A673 (cell line): ENCODE measurements around the gene MRPL18. TPM values are rescaled to one million over a fixed set of nuclear protein-coding genes. Genes with fewer than 3 reads are reported as not detected.

ENCODE experiments used
- BruUV-seq: library from RNA; stranded (reverse); fragments of 400-500 nt; replicated peaks from 2 replicates; lab custom pipeline; 2021; lab: Mats Ljungman, UMichigan
- CTCF ChIA-PET: fragments of 300-600 bp; sonication (Branson Sonifier 250); formaldehyde crosslinking; loops from one replicate; lab custom pipeline; 2022; ENCODE audit warnings: antibody characterized with exemption; lab: Charles Lee
- POLR2A ChIA-PET: fragments of 300-600 bp; sonication (Branson Sonifier 250); formaldehyde crosslinking; loops from one replicate; lab custom pipeline; 2022; ENCODE audit warnings: antibody characterized with exemption; ENCODE audit not compliant: low non-redundant PET; lab: Charles Lee
- DNase-seq: peaks from one replicate; pipeline ENCODE4 v3.0.0-alpha.2; 2015; ENCODE audit warnings: low spot score
- H3K27ac ChIP-seq: fragments of 200-600 bp; sonication (generic); 2 replicates; pipeline ENCODE4 v1.5.1; 2016; ENCODE audit warnings: mixed run types, low read depth, mild to moderate bottlenecking, mixed read lengths, antibody characterized with exemption, low read length; ENCODE audit not compliant: poor library complexity, severe bottlenecking
- H3K27me3 ChIP-seq: fragments of 200-600 bp; sonication (generic); replicated peaks from 2 replicates; pipeline ENCODE4 v1.6.1; 2017; ENCODE audit warnings: mixed run types, low read depth, mild to moderate bottlenecking, mixed read lengths, antibody characterized with exemption, low read length; ENCODE audit not compliant: insufficient read depth, poor library complexity
- H3K36me3 ChIP-seq: fragments of 200-600 bp; sonication (generic); 2 replicates; pipeline ENCODE4 v1.6.1; 2016; ENCODE audit warnings: mixed run types, mild to moderate bottlenecking, mixed read lengths, antibody characterized with exemption, low read length; ENCODE audit not compliant: insufficient read depth, poor library complexity, severe bottlenecking
- H3K4me1 ChIP-seq: fragments of 200-600 bp; sonication (generic); 2 replicates; pipeline ENCODE4 v1.6.1; 2017; ENCODE audit warnings: mixed run types, mild to moderate bottlenecking, mixed read lengths, antibody characterized with exemption, low read length; ENCODE audit not compliant: insufficient read depth, poor library complexity, severe bottlenecking
- H3K4me3 ChIP-seq: fragments of 200-600 bp; sonication (generic); 2 replicates; pipeline ENCODE4 v1.5.1; 2016; ENCODE audit warnings: low read depth, mixed run types, mild to moderate bottlenecking, mixed read lengths, low read length; ENCODE audit not compliant: poor library complexity, severe bottlenecking
- H3K9me3 ChIP-seq: fragments of 200-600 bp; sonication (generic); 2 replicates; pipeline ENCODE4 v1.6.1; 2016; ENCODE audit warnings: mixed run types, low read depth, mild to moderate bottlenecking, mixed read lengths, antibody characterized with exemption, low read length; ENCODE audit not compliant: poor library complexity, severe bottlenecking
- EZH2 ChIP-seq: fragments of 200-600 bp; sonication (generic); IDR thresholded peaks from 2 replicates; pipeline ENCODE4 v1.6.1; 2017; ENCODE audit warnings: borderline replicate concordance, low read depth, mild to moderate bottlenecking, mixed read lengths, antibody characterized with exemption, low read length; ENCODE audit not compliant: poor library complexity, severe bottlenecking
- intact Hi-C: fragments of 100-400 bp; cut with micrococcal nuclease; formaldehyde crosslinking; loops from one replicate; pipeline ENCODE4 v1.10.0; 2022; ENCODE audit not compliant: unreplicated experiment
- total RNA-seq: library from RNA; stranded (reverse); gene quantifications from 2 replicates; pipeline ENCODE4 v1.2.3, GENCODE V29; 2021
- TF ChIP-seq, protein P1 (sequence below): fragments of 300-800, 200-600 bp; sonication (generic); conservative IDR thresholded peaks from 2 replicates; pipeline ENCODE4 v1.5.1; 2017; ENCODE audit warnings: low read depth, mild to moderate bottlenecking, antibody characterized with exemption, low read length, moderate library complexity, mixed read lengths

MRPL18 gene
- total RNA-seq, 1 experiment from 2014 or later = 94.6 TPM

DNA sequence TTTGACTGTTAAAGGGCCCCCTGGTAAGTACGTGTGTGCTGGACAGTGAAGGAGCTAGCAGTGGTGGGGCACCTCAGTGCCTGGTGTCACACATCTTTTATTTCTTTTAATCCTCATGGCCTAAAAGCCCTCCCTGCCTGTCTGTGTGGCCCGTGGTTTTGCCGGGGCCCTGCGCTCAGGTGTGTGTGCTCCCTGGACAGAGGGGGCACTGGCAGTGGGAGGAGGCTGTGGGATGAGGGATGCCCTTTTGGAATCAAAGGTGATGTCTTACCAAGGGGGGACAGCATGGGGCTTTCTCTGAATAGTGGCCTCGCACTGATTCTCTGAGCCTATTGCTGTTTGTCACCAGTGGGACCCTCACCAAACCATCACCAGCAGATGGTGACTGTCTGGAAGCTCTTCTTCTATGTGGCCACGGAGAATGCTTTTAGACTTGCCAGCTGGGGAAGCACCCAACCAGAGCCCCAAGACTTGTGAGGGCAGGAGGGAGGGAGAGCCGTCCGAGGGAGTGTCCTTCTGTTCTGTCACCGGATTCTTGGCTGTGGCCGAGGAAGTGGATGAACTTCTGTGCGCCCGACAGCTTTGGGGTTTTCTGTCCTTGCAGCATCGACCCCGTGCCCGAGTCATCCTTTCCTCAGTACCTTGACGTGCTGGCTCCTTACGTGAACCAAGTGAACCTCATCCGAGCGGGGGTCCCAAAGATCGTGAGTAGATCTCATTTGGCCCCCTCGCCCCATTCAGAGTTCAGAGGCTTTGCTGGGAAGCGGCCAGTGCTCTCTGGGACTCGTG is 27.9 kb downstream of the MRPL18 start:
- H3K9me3 ChIP-seq = no peaks in the 10 kb centered on the region
- no peak overlapping the region for H3K4me3 ChIP-seq
- H3K4me1 ChIP-seq = no peaks in the 10 kb centered on the region
- intact Hi-C loops = no loop called here
- TF ChIP-seq, protein P1, sequence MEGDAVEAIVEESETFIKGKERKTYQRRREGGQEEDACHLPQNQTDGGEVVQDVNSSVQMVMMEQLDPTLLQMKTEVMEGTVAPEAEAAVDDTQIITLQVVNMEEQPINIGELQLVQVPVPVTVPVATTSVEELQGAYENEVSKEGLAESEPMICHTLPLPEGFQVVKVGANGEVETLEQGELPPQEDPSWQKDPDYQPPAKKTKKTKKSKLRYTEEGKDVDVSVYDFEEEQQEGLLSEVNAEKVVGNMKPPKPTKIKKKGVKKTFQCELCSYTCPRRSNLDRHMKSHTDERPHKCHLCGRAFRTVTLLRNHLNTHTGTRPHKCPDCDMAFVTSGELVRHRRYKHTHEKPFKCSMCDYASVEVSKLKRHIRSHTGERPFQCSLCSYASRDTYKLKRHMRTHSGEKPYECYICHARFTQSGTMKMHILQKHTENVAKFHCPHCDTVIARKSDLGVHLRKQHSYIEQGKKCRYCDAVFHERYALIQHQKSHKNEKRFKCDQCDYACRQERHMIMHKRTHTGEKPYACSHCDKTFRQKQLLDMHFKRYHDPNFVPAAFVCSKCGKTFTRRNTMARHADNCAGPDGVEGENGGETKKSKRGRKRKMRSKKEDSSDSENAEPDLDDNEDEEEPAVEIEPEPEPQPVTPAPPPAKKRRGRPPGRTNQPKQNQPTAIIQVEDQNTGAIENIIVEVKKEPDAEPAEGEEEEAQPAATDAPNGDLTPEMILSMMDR = no peak
- no peak for TF ChIP-seq EZH2
- ChIA-PET CTCF (no interaction called here), POLR2A (no interaction called here)
- no peaks in the 10 kb centered on the region for H3K27me3 ChIP-seq
- no peak overlapping the region for H3K27ac ChIP-seq
- no peaks in the 10 kb centered on the region for H3K36me3 ChIP-seq
- DNase-seq = no peak
- BruUV-seq = no TSS peak

DNA sequence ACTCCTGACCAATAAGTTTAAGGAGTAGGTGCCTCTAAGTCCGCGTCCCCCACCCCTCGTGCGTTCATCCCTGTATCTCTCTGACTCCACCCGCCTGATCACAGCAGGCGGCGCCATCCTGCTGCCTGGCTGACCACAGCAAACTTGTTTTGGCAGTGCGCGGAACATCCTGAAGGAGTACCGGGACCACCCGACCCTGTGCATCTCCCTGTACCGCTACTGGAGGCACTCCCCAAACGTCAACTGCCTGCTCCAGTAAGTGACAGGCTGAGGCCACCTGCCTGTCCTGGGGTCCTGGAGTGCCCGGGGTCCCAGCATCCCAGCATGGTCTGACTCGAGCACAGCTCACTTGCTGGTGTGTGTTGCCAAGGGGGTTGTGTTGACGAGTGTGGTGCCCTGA is 28.8 kb downstream of the MRPL18 start:
- H3K9me3 ChIP-seq = no peaks in the 10 kb centered on the region
- H3K27ac ChIP-seq = no peak overlapping the region
- DNase-seq = no peak
- ChIA-PET CTCF (no interaction called here), POLR2A (no interaction called here)
- BruUV-seq = no TSS peak
- H3K27me3 ChIP-seq = no peaks in the 10 kb centered on the region
- intact Hi-C loops = no loop called here
- H3K4me3 ChIP-seq = no peak overlapping the region
- TF ChIP-seq EZH2 = no peak
- TF ChIP-seq, protein P1 = no peak
- H3K4me1 ChIP-seq = no peaks in the 10 kb centered on the region
- H3K36me3 ChIP-seq = no peaks in the 10 kb centered on the region

DNA sequence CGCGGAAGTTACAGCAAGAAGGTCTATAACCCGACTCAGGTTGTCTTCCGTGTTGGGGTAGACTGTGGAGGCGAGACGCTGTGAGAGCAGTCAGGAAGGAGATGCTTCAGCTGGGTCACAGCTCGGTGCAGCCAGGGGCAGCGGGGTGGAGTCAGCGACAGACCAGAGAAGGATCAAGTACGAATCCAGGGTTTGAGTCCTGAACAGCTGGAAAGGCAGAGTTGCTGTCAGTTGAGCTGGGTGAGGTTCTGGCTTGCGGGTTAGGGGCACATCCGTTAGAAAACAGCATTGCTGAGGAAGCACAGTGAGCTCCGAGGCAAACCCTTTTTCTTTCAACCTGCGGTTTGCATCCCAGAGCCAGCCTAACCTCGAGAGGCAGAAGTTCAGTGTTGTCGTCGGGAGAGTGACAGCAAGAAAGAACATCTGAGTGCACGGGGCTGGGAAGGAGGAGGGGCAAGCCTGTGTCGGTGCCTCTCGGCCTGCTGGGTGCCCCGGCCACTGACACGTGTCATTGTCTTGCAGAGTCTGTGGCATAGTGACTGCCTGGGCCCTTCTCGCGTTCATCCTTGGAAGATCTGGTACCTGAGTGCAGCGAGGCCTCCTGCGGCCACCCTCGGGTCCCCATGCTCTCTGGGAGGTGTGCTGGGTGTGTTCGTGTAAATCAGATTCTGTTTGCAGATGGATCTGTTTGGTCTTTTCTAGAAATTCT is 29.8 kb downstream of the MRPL18 start:
- Histone ChIP-seq H3K27me3 (no peaks in the 10 kb centered on the region), H3K4me3 (no peak overlapping the region), H3K4me1 (no peaks in the 10 kb centered on the region), H3K36me3 (no peaks in the 10 kb centered on the region), H3K9me3 (no peaks in the 10 kb centered on the region), H3K27ac (no peak overlapping the region)
- ChIA-PET POLR2A (no interaction called here), CTCF (no interaction called here)
- TF ChIP-seq, protein P1 = no peak
- no peak for TF ChIP-seq EZH2
- no TSS peak for BruUV-seq
- intact Hi-C loops = no loop called here
- DNase-seq = no peak
